Fibroblast of lung (primary cell): ENCODE data around the gene PHF21A. TPM values are rescaled to one million over a fixed set of nuclear protein-coding genes. Genes with fewer than 3 reads are reported as not detected.

Experiments used
- DNase-seq, 2 donors: peaks; one replicate each; pipeline versions ENCODE4 v3.0.0 to v3.0.0-alpha.2; 2010; ENCODE audit warnings: low read depth in 2 of 2
- H2AFZ ChIP-seq: 2 replicates; pipeline ENCODE4 v1.5.1; 2012; ENCODE audit warnings: low read length, control low read depth, inconsistent platforms
- H3K27ac ChIP-seq: 2 replicates; pipeline ENCODE4 v1.5.1; 2011; ENCODE audit warnings: low read length, control low read depth; ENCODE audit not compliant: insufficient read depth
- H3K27me3 ChIP-seq: 2 replicates; pipeline ENCODE4 v1.5.1; 2011; ENCODE audit warnings: mild to moderate bottlenecking, low read length; ENCODE audit not compliant: control insufficient read depth, insufficient read depth
- H3K36me3 ChIP-seq: 2 replicates; pipeline ENCODE4 v1.5.1; 2011; ENCODE audit warnings: low read length; ENCODE audit not compliant: control insufficient read depth, insufficient read depth
- H3K4me1 ChIP-seq: 2 replicates; pipeline ENCODE4 v1.5.1; 2011; ENCODE audit warnings: low read length; ENCODE audit not compliant: control insufficient read depth, insufficient read depth; ENCODE audit errors: extremely low read depth
- H3K4me2 ChIP-seq: 2 replicates; pipeline ENCODE4 v1.5.1; 2011; ENCODE audit warnings: low read length, control low read depth; ENCODE audit not compliant: insufficient read depth; ENCODE audit errors: extremely low read depth
- H3K4me3 ChIP-seq, 4 experiments: fragments of 200-600 bp in 1 of 4; sonication (generic) in 1 of 4; replicated peaks in 1 of 4; 2 replicates each; pipeline ENCODE4 v1.5.1; 2011 to 2016; ENCODE audit warnings: low read length in 4 of 4, low read depth in 3 of 4, mild to moderate bottlenecking in 3 of 4, control low read depth in 2 of 4, inconsistent platforms in 1 of 4, mixed read lengths in 1 of 4; ENCODE audit not compliant: insufficient read depth in 1 of 4; ENCODE audit errors: control extremely low read depth in 1 of 4
- H3K79me2 ChIP-seq: 2 replicates; pipeline ENCODE4 v1.5.1; 2012; ENCODE audit warnings: mild to moderate bottlenecking, low read length, inconsistent platforms; ENCODE audit not compliant: control insufficient read depth, insufficient read depth
- H3K9ac ChIP-seq: 2 replicates; pipeline ENCODE4 v1.5.1; 2011; ENCODE audit warnings: mild to moderate bottlenecking, low read length, control low read depth; ENCODE audit not compliant: insufficient read depth
- H3K9me3 ChIP-seq: 2 replicates; pipeline ENCODE4 v1.5.1; 2012; ENCODE audit warnings: low read depth, low read length; ENCODE audit not compliant: control insufficient read depth, insufficient read depth
- H4K20me1 ChIP-seq: 2 replicates; pipeline ENCODE4 v1.5.1; 2011; ENCODE audit warnings: low read length; ENCODE audit not compliant: control insufficient read depth, insufficient read depth; ENCODE audit errors: extremely low read depth
- CTCF ChIP-seq, 2 donors: IDR thresholded peaks in 1 of 2; conservative IDR thresholded peaks in 1 of 2; 1 replicate in 1 of 2; 2 replicates in 1 of 2; pipeline ENCODE4 v1.5.1; 2011 to 2012; ENCODE audit warnings: low read length in 2 of 2, control low read depth in 1 of 2, inconsistent platforms in 1 of 2, low read depth in 1 of 2, mild to moderate bottlenecking in 1 of 2
- EZH2 ChIP-seq: IDR thresholded peaks from 2 replicates; pipeline ENCODE4 v1.5.1; 2012; ENCODE audit warnings: low read length, control low read depth, mild to moderate bottlenecking; ENCODE audit errors: missing control alignments
- polyA plus RNA-seq, 2 donors: library from polyadenylated mRNA; depleted of rRNA in 1 of 2; stranded (reverse) in 1 of 2; unstranded in 1 of 2; fragments of >200 nt; gene quantifications; 2 replicates each; pipeline ENCODE4 v1.2.1, GENCODE V29; 2011 to 2012; ENCODE audit warnings: missing spikeins in 1 of 2
- total RNA-seq: library from RNA; depleted of rRNA; stranded (reverse); fragments of >200 nt; gene quantifications from 2 replicates; pipeline ENCODE4 v1.2.1, GENCODE V29; 2014

PHF21A gene
- total and polyA plus RNA-seq, 2 donors (not counting 1 experiment from before 2014, with no cell fraction given), result 18.5 to 21.0 TPM

GRCh38 chr11:45921561-45922424 is 199.5 kb downstream of the PHF21A start:
- H3K9me3 ChIP-seq, result no peaks in the 10 kb centered on the region
- no peaks in the 10 kb centered on the region for H4K20me1 ChIP-seq
- no peak overlapping the region for H2AFZ ChIP-seq
- TF ChIP-seq CTCF (conservative IDR thresholded peaks at IDR 0.05 in 1 of 2, IDR thresholded peaks at IDR 0.05 in 1 of 2; ENCODE audit: low read depth in 1 of 2, low read length in 2 of 2) (no peak), EZH2 (no peak)
- H3K36me3 ChIP-seq, result no peaks in the 10 kb centered on the region
- no peak overlapping the region for H3K4me2 ChIP-seq
- peaks cover 8% of the 10 kb centered on the region for H3K79me2 ChIP-seq
- H3K4me1 ChIP-seq, result peaks cover 1% of the 10 kb centered on the region
- peaks cover 31% of the 10 kb centered on the region for H3K27me3 ChIP-seq
- no peak overlapping the region for H3K27ac ChIP-seq
- H3K4me3 ChIP-seq, result no peak overlapping the region
- no peak overlapping the region for H3K9ac ChIP-seq
- DNase-seq, result no peak

- Histone ChIP-seq H3K79me2 (peaks cover 16% of the 10 kb centered on the region), H3K36me3 (no peaks in the 10 kb centered on the region), H3K9ac (no peak overlapping the region), H3K4me1 (peaks cover 2% of the 10 kb centered on the region), H3K4me2 (no peak overlapping the region), H3K4me3 (no peak overlapping the region), H4K20me1 (no peaks in the 10 kb centered on the region), H3K9me3 (no peaks in the 10 kb centered on the region), H3K27me3 (peaks cover 23% of the 10 kb centered on the region), H3K27ac (no peak overlapping the region), H2AFZ (no peak overlapping the region)
- no peak for DNase-seq
- TF ChIP-seq EZH2 (no peak), CTCF (conservative IDR thresholded peaks at IDR 0.05 in 1 of 2, IDR thresholded peaks at IDR 0.05 in 1 of 2; ENCODE audit: low read depth in 1 of 2, low read length in 2 of 2) (no peak)
Observed at GRCh38 chr11:45920531-45921477, 200.4 kb downstream of the PHF21A start.
